OCI-LY1 (cell line): ENCODE measurements around the gene NDST4.

Experiments used
- EZH2 ChIP-seq: fragments of 200-600 bp; sonication (generic), shearing (Covaris generic); IDR thresholded peaks from 2 replicates; pipeline ENCODE4 v1.8.0; 2017; ENCODE audit warnings: borderline replicate concordance, mixed run types, mild to moderate bottlenecking, antibody characterized with exemption, low read length, moderate library complexity, mixed read lengths
- TF ChIP-seq, protein P1 (sequence below): fragments of 200-600 bp; sonication (generic), shearing (Covaris generic); IDR thresholded peaks from 2 replicates; pipeline ENCODE4 v1.5.1; 2017; ENCODE audit warnings: mild to moderate bottlenecking, antibody characterized with exemption, low read length, moderate library complexity, mixed read lengths

DNA sequence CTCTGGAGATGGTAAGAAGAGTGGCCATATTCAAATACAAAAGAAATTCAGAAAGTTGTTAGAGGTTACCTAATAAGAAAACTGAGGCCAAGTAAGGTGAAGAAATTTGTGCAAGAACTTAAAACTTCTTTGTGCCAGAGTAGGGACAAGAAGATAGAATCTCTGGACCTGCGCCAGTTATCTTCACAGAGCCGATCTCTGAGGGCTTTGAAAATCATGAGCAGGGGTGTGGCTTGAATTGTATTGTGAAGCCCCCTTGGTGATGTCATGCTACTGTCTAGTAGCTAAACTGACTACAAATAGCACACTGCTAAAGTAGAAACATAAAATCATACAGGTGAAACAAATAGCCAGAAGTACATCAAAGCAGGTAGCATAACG lies 330.2 kb downstream of the NDST4 start:
- TF ChIP-seq, protein P1, sequence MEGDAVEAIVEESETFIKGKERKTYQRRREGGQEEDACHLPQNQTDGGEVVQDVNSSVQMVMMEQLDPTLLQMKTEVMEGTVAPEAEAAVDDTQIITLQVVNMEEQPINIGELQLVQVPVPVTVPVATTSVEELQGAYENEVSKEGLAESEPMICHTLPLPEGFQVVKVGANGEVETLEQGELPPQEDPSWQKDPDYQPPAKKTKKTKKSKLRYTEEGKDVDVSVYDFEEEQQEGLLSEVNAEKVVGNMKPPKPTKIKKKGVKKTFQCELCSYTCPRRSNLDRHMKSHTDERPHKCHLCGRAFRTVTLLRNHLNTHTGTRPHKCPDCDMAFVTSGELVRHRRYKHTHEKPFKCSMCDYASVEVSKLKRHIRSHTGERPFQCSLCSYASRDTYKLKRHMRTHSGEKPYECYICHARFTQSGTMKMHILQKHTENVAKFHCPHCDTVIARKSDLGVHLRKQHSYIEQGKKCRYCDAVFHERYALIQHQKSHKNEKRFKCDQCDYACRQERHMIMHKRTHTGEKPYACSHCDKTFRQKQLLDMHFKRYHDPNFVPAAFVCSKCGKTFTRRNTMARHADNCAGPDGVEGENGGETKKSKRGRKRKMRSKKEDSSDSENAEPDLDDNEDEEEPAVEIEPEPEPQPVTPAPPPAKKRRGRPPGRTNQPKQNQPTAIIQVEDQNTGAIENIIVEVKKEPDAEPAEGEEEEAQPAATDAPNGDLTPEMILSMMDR = no peak
- no peak for TF ChIP-seq EZH2
